Mesendoderm (in vitro differentiated cells): Measurements from ENCODE around the gene ZNRF1.
A peak's percentile ranks its signal among the peaks of the same experiment; 100 is the strongest.

Experiments used
- DNase-seq: peaks from one replicate; pipeline ENCODE4 v3.0.0; 2013
- H2AK5ac ChIP-seq: 2 replicates; pipeline ENCODE4 v1.6.1; 2013; ENCODE audit warnings: low read length, inconsistent platforms
- H2BK120ac ChIP-seq: 2 replicates; pipeline ENCODE4 v1.6.1; 2013; ENCODE audit warnings: low read depth, mild to moderate bottlenecking, low read length, moderate library complexity, mixed read lengths
- H2BK15ac ChIP-seq: replicated peaks from 2 replicates; pipeline ENCODE4 v1.6.1; 2013; ENCODE audit warnings: low read depth, mild to moderate bottlenecking, moderate library complexity
- H2BK5ac ChIP-seq: 2 replicates; pipeline ENCODE4 v1.6.1; 2013; ENCODE audit warnings: low read length, inconsistent platforms
- H3K18ac ChIP-seq: 2 replicates; pipeline ENCODE4 v1.6.1; 2013; ENCODE audit warnings: mild to moderate bottlenecking, low read length, mixed read lengths
- H3K23ac ChIP-seq: one replicate; pipeline ENCODE4 v1.6.1; 2013; ENCODE audit warnings: low read length
- H3K27ac ChIP-seq: 2 replicates; pipeline ENCODE4 v1.5.1; 2013; ENCODE audit warnings: low read depth, mild to moderate bottlenecking, inconsistent platforms, low read length, moderate library complexity
- H3K27me3 ChIP-seq: 2 replicates; pipeline ENCODE4 v1.6.1; 2013; ENCODE audit warnings: low read length, control low read depth, mild to moderate bottlenecking, inconsistent platforms; ENCODE audit not compliant: insufficient read depth, poor library complexity
- H3K36me3 ChIP-seq: 2 replicates; pipeline ENCODE4 v1.6.1; 2013; ENCODE audit warnings: low read length, inconsistent platforms; ENCODE audit not compliant: control insufficient read depth, insufficient read depth
- H3K4ac ChIP-seq: one replicate; pipeline ENCODE4 v1.6.1; 2013; ENCODE audit warnings: low read depth, mild to moderate bottlenecking, low read length, moderate library complexity
- H3K4me1 ChIP-seq: 2 replicates; pipeline ENCODE4 v1.6.1; 2013; ENCODE audit warnings: low read depth, low read length, inconsistent platforms; ENCODE audit not compliant: control insufficient read depth
- H3K4me2 ChIP-seq: 2 replicates; pipeline ENCODE4 v1.6.1; 2013; ENCODE audit warnings: low read length
- H3K4me3 ChIP-seq: 2 replicates; pipeline ENCODE4 v1.5.1; 2013; ENCODE audit warnings: mild to moderate bottlenecking, low read length
- H3K56ac ChIP-seq: one replicate; pipeline ENCODE4 v1.6.1; 2013; ENCODE audit warnings: low read length
- H3K79me1 ChIP-seq: 2 replicates; pipeline ENCODE4 v1.6.1; 2013; ENCODE audit warnings: low read length, inconsistent platforms
- H3K79me2 ChIP-seq: 2 replicates; pipeline ENCODE4 v1.6.1; 2013; ENCODE audit warnings: mild to moderate bottlenecking, low read length; ENCODE audit not compliant: control insufficient read depth, insufficient read depth
- H3K9ac ChIP-seq: 2 replicates; pipeline ENCODE4 v1.6.1; 2013; ENCODE audit warnings: low read length, inconsistent platforms
- H4K5ac ChIP-seq: one replicate; pipeline ENCODE4 v1.6.1; 2013; ENCODE audit warnings: low read length
- H4K8ac ChIP-seq: one replicate; pipeline ENCODE4 v1.6.1; 2013; ENCODE audit warnings: low read depth, mild to moderate bottlenecking, control low read depth, low read length, moderate library complexity
- WGBS: extraction: QIAGEN DNeasy Blood & Tissue Kit; methylation state at CpG from one replicate; pipeline ENCODE4 v1.1.7; 2013; ENCODE audit warnings: low lambda C conversion rate, missing lambda C conversion rate; ENCODE audit not compliant: insufficient coverage; ENCODE audit errors: extremely low coverage; 5-methylcytosine and 5-hydroxymethylcytosine counted together

The ZNRF1 gene

DNA sequence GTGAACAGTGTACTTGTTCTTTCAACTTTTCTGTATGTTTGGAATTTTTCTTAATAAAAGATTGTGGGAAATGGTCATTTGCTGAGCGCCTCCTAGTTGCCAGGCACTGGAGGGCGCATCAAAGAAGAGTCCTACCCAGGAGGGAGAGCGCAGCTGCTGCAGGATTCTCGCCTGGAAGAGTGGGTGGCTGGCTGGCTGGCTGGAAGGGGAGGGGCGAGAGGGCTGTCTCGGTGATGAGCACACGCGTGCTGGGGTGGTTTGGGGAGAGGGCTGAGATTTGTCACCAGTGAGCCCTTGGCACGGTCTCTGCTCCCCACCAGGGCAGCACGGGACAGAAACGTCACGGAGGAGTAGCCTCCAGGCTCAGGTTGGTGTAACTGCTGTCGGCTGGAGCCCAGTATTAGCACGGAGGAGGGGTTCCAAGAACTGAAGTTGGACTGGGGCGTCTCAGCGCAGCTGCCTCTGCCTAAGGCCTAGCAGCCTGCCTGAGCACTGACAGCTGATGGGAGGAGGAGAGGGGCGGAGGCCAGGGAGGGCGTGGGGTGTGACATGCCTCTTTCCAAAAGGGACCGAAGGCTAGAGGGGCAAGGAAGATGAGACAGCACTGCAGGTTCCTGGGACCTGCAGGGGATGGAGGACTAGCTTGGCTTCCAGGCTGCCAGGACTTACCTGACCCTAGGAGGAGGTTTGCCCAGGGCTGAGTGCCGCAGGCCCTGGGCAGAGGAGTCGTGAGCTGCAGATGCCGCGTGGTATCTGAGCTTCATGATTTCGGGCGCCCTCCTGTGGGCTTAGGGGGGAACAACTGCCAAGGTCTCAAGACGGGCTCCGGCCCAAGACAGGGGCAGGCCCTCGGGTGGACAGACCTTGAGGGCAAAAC lies 112.1 kb downstream of the ZNRF1 start:
- H3K4me2 ChIP-seq, result peak overlapping the region; percentile 37
- peak overlapping the region; percentile 44 for H3K56ac ChIP-seq
- no peaks in the 10 kb centered on the region for H3K27me3 ChIP-seq
- no peaks in the 10 kb centered on the region for H3K79me2 ChIP-seq
- H3K18ac ChIP-seq, result no peak overlapping the region
- H3K36me3 ChIP-seq, result no peaks in the 10 kb centered on the region
- peak overlapping the region; percentile 56 for H3K9ac ChIP-seq
- H3K27ac ChIP-seq, result no peak overlapping the region
- H3K23ac ChIP-seq, result no peak overlapping the region
- no peak overlapping the region for H2AK5ac ChIP-seq
- no peak overlapping the region for H3K4me3 ChIP-seq
- no peak overlapping the region for H2BK120ac ChIP-seq
- WGBS, result no CpG with 5 or more reads among the region's 28 CpGs
- no peaks in the 10 kb centered on the region for H3K79me1 ChIP-seq
- no peak overlapping the region for H4K8ac ChIP-seq
- H2BK5ac ChIP-seq, result no peak overlapping the region
- peaks cover 2% of the 10 kb centered on the region for H3K4me1 ChIP-seq
- no peak overlapping the region for H2BK15ac ChIP-seq
- peak; percentile 94 for DNase-seq
- no peak overlapping the region for H4K5ac ChIP-seq
- H3K4ac ChIP-seq, result no peak overlapping the region

- Histone ChIP-seq H3K4me2 (no peak overlapping the region), H3K9ac (no peak overlapping the region), H3K18ac (no peak overlapping the region), H3K4ac (no peak overlapping the region), H3K27me3 (no peaks in the 10 kb centered on the region), H4K5ac (no peak overlapping the region), H2BK15ac (no peak overlapping the region), H3K4me3 (no peak overlapping the region), H3K79me2 (no peaks in the 10 kb centered on the region), H3K36me3 (no peaks in the 10 kb centered on the region), H2BK5ac (no peak overlapping the region), H3K27ac (no peak overlapping the region), H3K4me1 (peaks cover 2% of the 10 kb centered on the region), H2AK5ac (no peak overlapping the region), H3K79me1 (no peaks in the 10 kb centered on the region), H2BK120ac (no peak overlapping the region), H4K8ac (no peak overlapping the region), H3K56ac (peak overlapping the region; percentile 44), H3K23ac (no peak overlapping the region)
- WGBS, result no CpG with 5 or more reads among the region's 7 CpGs
- no peak for DNase-seq
Observed at GRCh38 chr16:75111514-75111940, 112.7 kb downstream of the ZNRF1 start.

DNA sequence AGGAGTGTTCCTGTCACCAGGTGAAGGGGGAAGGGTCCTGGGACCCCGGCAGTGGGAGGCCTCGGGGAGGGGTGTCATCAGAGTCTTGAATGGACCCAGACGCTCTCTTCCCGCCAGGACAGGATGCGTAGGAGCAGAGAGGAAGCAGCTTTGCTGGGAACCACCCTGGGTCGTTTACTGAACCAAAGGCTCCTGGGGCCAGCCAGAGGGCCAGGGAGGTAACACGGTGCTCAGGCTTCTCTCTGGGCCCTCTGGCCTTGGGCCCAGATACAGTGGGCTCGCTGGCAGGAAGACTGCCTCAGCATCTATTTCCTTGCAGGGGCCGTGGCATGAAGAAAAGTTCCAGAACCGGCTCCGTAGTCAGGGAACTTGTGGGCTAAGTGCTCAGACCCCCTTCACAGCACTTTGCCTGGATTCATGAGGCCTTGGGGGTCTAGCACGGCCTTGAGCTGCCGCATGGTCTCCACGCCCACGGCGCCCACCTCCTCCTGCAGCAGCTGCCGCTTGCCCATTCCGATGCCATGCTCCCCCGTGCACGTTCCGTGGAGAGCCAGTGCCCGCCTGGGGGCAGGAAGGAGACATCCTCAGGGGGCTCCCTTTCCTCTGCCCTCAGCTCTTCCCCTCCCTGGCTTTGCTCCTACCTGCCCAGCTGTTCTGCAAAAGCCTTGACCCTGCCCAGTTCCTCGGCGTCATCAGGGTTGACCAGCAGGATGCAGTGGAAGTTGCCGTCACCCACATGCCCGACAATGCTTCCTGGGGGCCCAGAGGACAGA lies 113.3 kb downstream of the ZNRF1 start:
- H2BK15ac ChIP-seq, result no peak overlapping the region
- DNase-seq, result no peak
- WGBS, result no CpG with 5 or more reads among the region's 26 CpGs

GRCh38 chr16:75112734-75113491 lies 114.1 kb downstream of the ZNRF1 start:
- no peak for DNase-seq
- H3K4me1 ChIP-seq, result peaks cover 2% of the 10 kb centered on the region

More for the DNA sequence above, 113.3 kb downstream of the ZNRF1 start:
- H3K79me1 ChIP-seq, result no peaks in the 10 kb centered on the region
- no peak overlapping the region for H4K8ac ChIP-seq
- H3K56ac ChIP-seq, result no peak overlapping the region
- no peak overlapping the region for H3K4ac ChIP-seq
- no peak overlapping the region for H2AK5ac ChIP-seq
- H3K36me3 ChIP-seq, result no peaks in the 10 kb centered on the region
- no peak overlapping the region for H3K4me3 ChIP-seq
- no peak overlapping the region for H3K27ac ChIP-seq
- no peak overlapping the region for H2BK120ac ChIP-seq
- no peak overlapping the region for H2BK5ac ChIP-seq
- H3K27me3 ChIP-seq, result no peaks in the 10 kb centered on the region
- H3K79me2 ChIP-seq, result no peaks in the 10 kb centered on the region
- H4K5ac ChIP-seq, result no peak overlapping the region
- no peak overlapping the region for H3K9ac ChIP-seq
- peaks cover 2% of the 10 kb centered on the region for H3K4me1 ChIP-seq
- H3K4me2 ChIP-seq, result no peak overlapping the region
- H3K18ac ChIP-seq, result no peak overlapping the region
- H3K23ac ChIP-seq, result no peak overlapping the region

GRCh38 chr16:75113541-75114121 lies 114.8 kb downstream of the ZNRF1 start:
- Histone ChIP-seq H2BK120ac (no peak overlapping the region), H3K4me3 (no peak overlapping the region), H3K27me3 (no peaks in the 10 kb centered on the region), H3K4ac (no peak overlapping the region), H4K8ac (no peak overlapping the region), H3K18ac (no peak overlapping the region), H3K79me1 (no peaks in the 10 kb centered on the region), H3K4me1 (peaks cover 6% of the 10 kb centered on the region), H2AK5ac (no peak overlapping the region), H3K27ac (no peak overlapping the region), H3K9ac (no peak overlapping the region), H3K4me2 (no peak overlapping the region), H4K5ac (no peak overlapping the region), H3K36me3 (no peaks in the 10 kb centered on the region), H3K56ac (no peak overlapping the region), H3K23ac (no peak overlapping the region), H3K79me2 (no peaks in the 10 kb centered on the region), H2BK5ac (no peak overlapping the region), H2BK15ac (no peak overlapping the region)
- WGBS, result no CpG with 5 or more reads among the region's 20 CpGs
- DNase-seq, result no peak

More at GRCh38 chr16:75112734-75113491, 114.1 kb downstream of the ZNRF1 start:
- Histone ChIP-seq H3K18ac (no peak overlapping the region), H4K5ac (no peak overlapping the region), H2BK15ac (no peak overlapping the region), H3K4me3 (no peak overlapping the region), H3K56ac (peak overlapping the region; percentile 35), H2AK5ac (no peak overlapping the region), H3K79me2 (no peaks in the 10 kb centered on the region), H3K27ac (no peak overlapping the region), H3K4me2 (no peak overlapping the region), H3K36me3 (no peaks in the 10 kb centered on the region), H3K9ac (no peak overlapping the region), H3K27me3 (no peaks in the 10 kb centered on the region), H2BK5ac (no peak overlapping the region), H3K79me1 (no peaks in the 10 kb centered on the region), H3K4ac (no peak overlapping the region), H4K8ac (no peak overlapping the region), H3K23ac (peak overlapping the region; percentile 4), H2BK120ac (no peak overlapping the region)
- no CpG with 5 or more reads among the region's 14 CpGs for WGBS
